ENCODE measurements around the gene PCDHGA4.
"Not testable (repeated sequence)": the region's sequence is repeated elsewhere in the genome, so short reads cannot be mapped to it uniquely, and the experiment has no call there.

The PCDHGA4 gene

GRCh38 chr5:141384471-141385267, 29.8 kb downstream of the PCDHGA4 start:
- no peak for DNase-seq (ENCODE audit: low spot score)

- not testable (repeated sequence) for DNase-seq (ENCODE audit: low spot score)
These were observed 32.9 kb downstream of the PCDHGA4 start, which contains the start of gene PCDHGB4 for GRCh38 chr5:141387557-141388311. Gene PCDHGB4 (plus strand): TSS chr5:141387698. CDS start chr5:141387885, 187 bp downstream.

DNA sequence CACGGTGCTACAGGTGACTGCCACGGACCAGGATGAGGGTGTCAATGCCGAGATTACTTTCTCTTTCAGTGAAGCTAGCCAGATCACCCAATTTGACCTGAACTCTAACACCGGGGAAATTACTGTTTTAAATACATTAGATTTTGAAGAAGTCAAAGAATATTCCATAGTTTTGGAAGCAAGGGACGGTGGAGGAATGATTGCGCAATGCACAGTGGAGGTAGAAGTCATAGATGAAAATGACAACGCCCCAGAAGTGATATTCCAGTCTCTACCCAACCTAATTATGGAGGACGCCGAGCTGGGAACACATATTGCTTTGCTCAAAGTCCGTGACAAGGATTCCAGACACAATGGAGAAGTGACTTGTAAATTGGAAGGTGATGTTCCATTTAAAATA, 33.8 kb downstream of the PCDHGA4 start:
- no peak for DNase-seq (ENCODE audit: low spot score)

DNA sequence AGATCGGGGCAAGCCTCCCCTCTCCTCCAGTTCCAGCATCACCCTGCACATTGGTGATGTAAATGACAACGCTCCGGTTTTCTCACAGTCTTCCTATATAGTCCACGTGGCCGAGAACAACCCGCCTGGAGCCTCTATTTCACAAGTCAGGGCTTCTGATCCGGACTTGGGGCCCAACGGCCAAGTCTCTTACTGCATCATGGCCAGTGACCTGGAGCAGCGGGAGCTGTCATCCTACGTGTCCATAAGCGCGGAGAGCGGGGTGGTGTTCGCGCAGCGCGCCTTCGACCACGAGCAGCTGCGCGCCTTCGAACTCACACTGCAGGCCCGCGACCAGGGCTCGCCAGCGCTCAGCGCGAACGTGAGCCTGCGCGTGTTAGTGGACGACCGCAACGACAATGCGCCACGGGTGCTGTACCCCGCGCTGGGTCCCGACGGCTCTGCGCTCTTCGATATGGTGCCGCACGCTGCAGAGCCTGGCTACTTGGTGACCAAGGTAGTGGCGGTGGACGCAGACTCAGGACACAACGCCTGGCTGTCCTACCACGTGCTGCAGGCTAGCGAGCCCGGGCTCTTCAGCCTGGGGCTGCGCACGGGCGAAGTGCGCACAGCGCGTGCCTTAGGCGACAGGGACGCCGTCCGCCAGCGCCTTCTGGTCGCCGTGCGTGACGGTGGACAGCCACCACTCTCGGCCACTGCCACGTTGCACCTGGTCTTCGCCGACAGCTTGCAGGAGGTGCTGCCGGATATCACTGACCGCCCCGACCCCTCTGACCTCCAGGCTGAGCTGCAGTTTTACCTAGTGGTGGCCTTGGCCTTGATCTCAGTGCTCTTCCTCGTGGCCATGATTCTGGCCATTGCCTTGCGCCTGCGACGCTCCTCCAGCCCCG, 34.6 kb downstream of the PCDHGA4 start:
- DNase-seq (ENCODE audit: low spot score): no peak

- DNase-seq (ENCODE audit: low spot score): no peak
These were observed 37.8 kb downstream of the PCDHGA4 start, which contains the start of gene PCDHGA8 for GRCh38 chr5:141392429-141393198. Gene PCDHGA8 (plus strand): TSS chr5:141392633. CDS start chr5:141392814, 181 bp downstream.

DNA sequence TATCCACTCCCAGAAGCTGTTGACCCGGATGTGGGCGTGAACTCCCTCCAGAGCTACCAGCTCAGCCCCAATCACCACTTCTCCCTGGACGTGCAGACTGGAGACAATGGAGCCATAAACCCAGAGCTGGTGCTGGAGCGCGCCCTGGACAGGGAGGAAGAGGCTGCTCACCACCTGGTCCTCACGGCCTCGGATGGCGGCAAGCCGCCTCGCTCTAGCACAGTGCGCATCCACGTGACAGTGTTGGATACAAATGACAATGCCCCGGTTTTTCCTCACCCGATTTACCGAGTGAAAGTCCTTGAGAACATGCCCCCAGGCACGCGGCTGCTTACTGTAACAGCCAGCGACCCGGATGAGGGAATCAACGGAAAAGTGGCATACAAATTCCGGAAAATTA, 38.4 kb downstream of the PCDHGA4 start:
- no peak for DNase-seq (ENCODE audit: low spot score)

DNA sequence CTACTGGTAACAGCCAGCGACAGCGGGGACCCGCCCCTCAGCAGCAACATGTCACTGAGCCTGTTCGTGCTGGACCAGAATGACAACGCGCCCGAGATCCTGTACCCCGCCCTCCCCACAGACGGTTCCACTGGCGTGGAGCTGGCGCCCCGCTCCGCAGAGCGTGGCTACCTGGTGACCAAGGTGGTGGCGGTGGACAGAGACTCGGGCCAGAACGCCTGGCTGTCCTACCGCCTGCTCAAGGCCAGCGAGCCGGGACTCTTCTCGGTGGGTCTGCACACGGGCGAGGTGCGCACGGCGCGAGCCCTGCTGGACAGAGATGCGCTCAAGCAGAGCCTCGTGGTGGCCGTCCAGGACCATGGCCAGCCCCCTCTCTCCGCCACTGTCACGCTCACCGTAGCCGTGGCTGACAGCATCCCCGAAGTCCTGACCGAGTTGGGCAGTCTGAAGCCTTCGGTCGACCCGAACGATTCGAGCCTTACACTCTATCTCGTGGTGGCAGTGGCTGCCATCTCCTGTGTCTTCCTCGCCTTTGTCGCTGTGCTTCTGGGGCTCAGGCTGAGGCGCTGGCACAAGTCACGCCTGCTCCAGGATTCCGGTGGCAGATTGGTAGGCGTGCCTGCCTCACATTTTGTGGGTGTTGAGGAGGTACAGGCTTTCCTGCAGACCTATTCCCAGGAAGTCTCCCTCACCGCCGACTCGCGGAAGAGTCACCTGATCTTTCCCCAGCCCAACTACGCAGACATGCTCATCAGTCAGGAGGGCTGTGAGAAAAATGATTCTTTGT, 39.8 kb downstream of the PCDHGA4 start:
- DNase-seq (ENCODE audit: low spot score): not testable (repeated sequence)

DNA sequence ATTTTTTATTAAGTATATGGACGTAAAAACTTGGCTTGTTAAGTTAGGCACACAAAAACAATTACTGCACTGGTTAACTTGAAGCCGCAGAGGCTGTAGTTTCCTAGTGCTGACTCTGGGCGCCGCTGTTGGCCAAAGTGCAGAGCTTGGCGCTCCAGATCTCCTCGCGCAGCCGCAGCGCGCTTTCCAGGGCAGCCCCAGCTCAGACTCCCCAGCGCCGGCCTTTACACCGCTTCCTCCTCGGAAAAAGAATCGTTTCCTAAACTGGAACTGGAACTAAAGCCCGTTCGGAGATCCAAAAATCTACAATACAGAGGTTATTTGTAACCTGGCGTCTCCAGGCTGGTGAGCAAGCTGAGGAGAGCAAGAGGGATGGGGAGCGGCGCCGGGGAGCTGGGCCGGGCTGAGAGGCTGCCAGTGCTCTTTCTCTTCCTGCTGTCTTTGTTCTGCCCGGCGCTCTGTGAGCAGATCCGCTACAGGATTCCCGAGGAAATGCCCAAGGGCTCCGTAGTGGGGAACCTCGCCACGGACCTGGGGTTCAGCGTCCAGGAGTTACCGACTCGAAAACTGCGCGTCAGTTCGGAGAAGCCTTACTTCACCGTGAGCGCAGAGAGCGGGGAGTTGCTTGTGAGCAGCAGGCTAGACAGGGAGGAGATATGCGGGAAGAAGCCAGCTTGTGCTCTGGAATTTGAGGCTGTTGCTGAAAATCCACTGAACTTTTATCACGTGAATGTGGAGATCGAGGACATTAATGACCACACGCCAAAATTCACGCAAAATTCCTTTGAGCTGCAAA, 43.1 kb downstream of the PCDHGA4 start, which contains the start of gene PCDHGB5:
Gene PCDHGB5, plus strand, starts transcription at position 192 of the 796 bp plus-strand sequence. Its CDS starts 181 bp downstream, at position 373.
- DNase-seq (ENCODE audit: low spot score): not testable (repeated sequence)

GRCh38 chr5:141398608-141399007, 43.8 kb downstream of the PCDHGA4 start:
- no peak for DNase-seq (ENCODE audit: low spot score)

GRCh38 chr5:141399555-141400258, 44.9 kb downstream of the PCDHGA4 start:
- no peak for DNase-seq (ENCODE audit: low spot score)

GRCh38 chr5:141402553-141403243, 47.9 kb downstream of the PCDHGA4 start, which contains the start of gene PCDHGA9:
Gene PCDHGA9 (plus strand): TSS chr5:141402778. CDS start chr5:141402953, 175 bp downstream.
- peak; percentile 21 for DNase-seq (ENCODE audit: low spot score)

- no peak for DNase-seq (ENCODE audit: low spot score)
These were observed 48.6 kb downstream of the PCDHGA4 start for GRCh38 chr5:141403387-141403786.

All from globus pallidus (tissue), 1 donor.